NCI-H82 (cell line): ENCODE measurements around the gene BMP8B.
"Not testable (repeated sequence)": the region's sequence is repeated elsewhere in the genome, so short reads cannot be mapped to it uniquely, and the experiment has no call there.

ENCODE experiments used
- DNase-seq: peaks from one replicate; lab custom pipeline; 2025; lab: John Stamatoyannopoulos, UW

BMP8B gene, protein sequence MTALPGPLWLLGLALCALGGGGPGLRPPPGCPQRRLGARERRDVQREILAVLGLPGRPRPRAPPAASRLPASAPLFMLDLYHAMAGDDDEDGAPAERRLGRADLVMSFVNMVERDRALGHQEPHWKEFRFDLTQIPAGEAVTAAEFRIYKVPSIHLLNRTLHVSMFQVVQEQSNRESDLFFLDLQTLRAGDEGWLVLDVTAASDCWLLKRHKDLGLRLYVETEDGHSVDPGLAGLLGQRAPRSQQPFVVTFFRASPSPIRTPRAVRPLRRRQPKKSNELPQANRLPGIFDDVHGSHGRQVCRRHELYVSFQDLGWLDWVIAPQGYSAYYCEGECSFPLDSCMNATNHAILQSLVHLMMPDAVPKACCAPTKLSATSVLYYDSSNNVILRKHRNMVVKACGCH

DNA sequence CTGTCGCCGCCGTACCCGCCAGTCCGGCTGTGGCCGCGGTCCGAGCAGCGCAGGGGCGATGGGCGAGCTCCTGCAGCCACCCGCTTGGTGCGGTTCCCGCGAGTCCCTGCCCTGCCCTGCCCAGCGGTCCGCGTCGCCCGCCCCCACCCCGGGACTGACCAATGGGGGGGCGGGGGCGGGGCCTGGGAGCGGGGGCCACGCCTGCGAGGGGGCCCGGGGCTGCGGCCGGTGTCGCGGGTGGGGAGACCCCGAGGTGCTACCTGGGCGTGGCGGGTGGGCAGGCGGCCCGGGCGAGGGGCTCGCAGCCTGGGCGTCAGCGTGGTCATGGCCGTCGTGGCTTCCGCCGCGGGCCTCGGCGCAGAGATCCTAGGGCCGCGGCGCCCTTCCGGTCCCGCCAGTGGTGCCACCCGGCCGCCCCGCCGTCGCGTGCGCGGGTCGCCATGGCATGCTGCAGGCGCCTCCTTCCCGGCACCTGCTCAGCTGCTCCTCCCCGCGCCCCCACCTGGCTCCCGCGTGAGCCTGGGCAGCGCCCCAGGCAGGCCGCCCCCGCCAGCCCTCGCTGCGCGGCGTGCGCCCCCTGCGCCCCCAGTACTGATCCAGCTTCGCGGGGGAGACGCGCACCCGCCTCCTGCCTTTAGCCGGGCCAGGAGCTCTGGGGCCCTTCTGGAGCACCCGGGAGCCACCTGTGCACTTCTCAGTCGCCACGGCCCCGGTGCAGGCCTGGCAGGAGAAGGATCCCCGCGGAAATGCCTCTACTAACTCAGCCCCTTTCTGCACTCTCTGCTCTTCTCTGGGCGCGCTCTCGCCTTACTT, at the start of gene BMP8B:
TSS of gene BMP8B (minus strand) at position 108 of the 813 bp plus-strand sequence. CDS start 380 bp downstream, outside the sequence.
- peak; percentile 79 for DNase-seq

DNA sequence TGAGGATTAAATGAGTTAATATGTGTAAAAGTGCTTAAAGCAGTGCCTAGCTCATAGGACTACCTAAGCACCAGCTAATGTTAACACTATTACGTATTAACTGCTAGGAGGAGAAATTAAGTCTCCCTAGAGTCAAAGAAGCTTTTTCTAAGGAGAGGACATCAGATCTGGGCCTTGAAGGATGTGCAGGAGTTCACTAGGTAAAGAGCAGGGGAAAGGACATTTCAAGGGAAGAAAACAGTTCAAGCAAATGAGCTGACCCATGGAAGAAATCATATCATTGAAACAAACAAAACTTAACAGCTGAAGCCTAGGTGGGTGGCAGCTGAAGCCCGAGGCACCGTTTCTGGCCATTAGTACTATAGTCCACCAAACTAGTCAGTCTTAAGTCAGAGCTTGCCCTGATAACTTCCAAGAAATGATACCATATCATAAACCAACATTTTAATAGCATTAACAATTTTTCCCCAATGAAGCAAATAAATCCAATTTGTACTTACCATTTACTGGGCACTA, 48.0 kb upstream of the BMP8B start:
- DNase-seq: peak; percentile 63

DNA sequence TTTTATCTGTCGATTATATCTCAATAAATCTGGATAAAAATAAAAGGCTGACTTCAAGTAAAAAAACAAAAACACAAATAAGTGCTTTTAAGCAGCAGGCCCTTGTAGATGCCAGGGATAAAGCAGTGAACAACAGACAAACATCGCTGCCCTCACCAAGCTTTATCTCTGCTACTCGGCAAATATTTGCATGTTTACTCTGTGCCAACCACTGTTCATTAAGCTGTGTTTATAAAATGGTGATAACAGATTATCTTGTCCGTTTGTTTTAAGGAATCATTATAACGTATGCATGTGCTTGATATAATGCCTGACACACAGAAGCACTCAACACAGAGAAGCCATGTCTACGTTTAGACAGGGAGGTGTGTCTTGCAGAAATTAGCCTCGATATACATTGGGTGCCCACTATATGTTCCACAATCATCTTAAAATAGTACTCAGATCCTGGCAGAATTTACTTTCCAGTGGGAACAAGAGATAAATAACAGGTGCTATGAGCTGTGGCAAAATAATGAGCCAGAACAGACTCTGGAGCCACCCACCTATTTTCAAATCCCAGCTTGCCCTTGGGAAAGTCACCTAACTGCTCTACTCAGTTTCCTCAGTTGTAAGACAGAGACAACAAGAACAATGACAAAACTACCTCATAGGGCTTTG, 47.4 kb upstream of the BMP8B start:
- no peak for DNase-seq

DNA sequence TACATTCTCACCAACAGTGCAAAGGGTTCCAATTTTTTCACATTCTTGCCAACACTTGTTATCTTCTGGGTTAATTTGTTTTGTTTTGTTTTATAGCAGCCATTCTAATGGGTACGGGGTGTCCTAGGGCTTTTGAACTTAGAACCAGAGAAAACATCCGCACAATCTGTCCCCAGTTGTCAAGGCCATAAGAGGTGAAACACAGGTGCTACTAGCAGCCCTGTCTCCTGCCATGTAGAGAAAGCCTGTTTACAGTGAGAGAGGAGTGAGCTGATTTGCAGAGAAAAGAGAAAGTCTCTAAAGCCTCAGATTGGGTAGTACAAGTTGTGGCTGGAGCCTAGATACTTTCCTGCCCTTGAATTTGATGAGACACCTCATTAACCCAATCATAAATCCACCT, 46.4 kb upstream of the BMP8B start:
- DNase-seq: no peak

DNA sequence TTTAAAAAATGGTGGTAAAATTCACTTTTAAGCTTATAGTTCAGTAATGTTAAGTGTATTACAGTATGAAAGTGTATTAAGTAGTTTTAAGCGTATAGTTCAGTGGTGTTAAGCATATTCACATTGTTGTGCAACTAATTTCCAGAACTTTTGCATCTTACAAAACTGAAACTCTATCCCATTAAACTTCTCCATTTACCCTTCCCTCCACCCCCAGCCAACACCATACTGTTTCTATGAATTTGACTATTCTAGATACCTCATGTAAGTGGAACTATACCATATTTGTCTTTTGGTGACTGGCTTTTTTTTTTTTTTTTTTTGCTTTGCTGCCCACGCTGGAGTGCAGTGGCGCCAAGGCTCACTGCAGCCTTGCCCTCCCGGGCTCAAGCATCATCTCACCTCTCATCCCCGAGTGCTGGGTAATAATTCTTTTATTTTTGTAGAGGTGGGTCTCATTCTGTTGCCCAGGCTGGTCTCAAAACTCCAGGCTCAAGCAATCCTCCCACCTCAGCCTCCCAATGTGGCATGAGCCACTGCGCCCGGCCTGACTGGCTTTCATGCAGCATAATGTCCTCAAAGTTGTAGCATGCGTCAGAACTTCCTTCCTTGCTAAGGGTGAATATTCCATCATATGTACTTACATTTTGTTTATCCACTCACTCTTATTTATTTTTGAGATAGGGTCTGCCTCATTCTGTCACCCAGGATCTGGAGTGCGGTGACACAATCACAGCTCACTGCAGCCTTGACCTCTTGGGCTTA, 45.1 kb upstream of the BMP8B start:
- no peak for DNase-seq

DNA sequence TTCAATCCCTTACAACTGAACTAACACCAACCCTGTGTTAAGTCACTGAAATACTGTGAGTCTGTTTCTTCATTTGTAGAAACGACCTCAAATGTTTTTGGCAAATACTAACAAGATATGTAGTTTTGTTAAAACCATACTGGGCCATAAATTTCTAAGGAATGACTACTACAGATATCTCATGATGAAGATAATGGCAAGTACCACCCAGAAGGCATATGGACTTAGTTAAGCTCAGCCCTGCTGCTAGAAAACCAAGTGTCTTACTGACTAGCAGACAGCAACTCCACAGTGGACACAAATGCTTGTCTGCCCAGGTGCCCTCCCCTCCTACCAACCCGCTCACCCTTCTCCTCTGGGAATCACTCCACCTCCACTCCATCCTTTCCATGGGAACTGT, 44.5 kb upstream of the BMP8B start:
- peak; percentile 36 for DNase-seq

DNA sequence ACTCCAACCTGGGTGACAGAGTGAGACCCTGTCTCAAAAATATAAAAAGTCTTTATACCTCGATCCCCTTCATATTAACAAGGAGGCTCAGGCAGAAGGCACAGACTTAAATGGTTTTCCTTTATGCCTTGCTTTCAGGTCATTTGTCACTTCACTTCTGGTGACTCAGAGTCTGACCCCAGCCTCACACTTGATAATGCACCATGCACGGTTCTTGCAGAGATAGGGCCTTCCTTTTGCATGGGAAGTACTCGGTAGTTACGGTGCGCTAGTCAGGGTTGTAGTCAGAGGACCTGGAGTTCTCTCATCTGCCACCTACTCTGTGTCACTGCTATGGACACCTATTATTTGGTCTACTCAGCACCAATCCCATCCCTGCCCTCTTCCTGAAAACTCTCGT, 43.6 kb upstream of the BMP8B start:
- DNase-seq: no peak

DNA sequence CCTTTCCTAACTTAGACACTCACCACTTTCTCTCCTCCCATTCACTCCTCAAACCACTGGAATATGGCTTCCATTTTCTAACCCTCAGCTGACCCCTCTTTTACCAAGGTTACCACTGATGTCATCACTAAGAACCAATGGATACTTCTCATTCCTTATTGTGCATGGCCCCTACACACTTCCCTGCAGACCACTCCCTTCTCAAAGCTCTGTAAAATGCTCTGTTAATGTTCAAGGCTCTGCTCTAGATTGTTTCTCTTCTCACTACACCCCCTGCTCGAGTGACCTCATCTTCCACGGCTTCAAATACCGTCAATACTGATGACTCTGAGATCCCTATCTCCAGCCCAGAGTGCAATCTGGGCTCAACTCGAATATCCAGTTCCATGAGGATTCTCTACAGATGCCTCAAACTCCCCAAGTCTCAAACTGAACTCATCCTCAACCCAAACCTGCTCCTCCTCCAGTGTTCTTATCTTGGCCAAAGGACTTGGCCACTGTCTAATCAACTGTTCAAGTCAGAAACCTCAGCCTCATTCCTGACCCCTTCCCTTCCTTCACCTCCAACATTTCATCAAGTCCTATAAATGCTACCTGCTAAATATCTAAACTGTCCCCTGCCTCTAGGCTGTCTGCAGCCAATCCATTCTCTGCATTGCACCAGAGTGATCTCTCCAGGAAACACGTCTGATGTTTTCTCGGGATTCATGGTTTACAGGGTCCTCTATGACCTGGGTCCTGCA, 41.3 kb upstream of the BMP8B start:
- DNase-seq: peak; percentile 47

DNA sequence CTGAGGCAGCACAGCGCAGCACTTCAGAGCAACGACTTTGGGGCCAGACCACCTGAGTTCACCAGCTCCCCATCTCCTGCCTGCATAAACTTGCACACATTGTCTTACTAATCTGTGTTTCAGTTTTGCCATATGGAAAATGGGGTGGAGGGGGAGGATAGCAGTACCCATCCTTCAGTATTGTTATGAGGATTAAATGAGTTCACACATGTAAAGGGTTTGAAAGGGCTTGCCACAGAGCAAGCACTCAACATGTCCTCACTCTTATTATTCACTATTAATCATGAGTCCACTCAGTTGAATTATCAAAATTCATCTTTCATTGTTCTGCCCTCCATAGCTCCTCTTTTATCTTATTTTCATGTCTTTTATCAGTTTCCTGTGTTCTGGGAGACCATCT, 40.1 kb upstream of the BMP8B start:
- peak; percentile 69 for DNase-seq

DNA sequence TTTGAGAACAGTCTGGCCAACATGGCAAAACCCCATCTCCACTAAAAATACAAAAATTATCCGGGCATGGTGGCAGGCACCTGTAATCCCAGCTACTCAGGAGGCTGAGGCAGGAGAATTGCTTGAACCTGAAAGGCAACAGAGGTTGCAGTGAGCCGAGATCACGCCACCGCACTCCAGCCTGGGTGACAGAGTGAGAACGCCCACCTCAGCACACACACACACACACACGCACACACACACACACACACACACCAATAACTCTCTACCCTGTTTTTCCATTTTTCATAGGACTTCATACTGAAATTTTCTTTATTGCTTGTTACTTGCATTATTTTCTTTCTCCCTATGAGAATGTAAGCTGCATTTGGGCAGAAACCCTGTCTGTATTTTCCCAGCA, 39.6 kb upstream of the BMP8B start:
- DNase-seq: not testable (repeated sequence)

DNA sequence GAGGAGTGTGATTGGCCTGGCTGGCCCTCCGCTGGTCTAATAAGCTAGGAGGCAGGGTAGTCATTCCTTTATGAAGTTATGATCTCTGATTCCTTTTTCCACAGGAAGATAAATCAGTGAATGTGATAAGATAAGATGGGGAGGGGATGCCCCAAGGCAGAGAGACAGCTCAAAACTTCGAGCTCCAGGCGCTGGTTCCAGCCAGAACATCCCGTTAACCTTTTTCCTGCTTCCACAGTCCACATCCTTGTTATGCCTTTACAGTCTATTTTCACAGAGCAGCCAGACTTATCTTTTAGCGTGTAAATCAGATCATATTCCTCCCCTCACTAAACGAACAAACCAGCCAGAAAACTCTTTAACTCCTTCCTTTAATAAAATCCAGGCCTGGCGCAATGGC, 38.5 kb upstream of the BMP8B start:
- DNase-seq: no peak

DNA sequence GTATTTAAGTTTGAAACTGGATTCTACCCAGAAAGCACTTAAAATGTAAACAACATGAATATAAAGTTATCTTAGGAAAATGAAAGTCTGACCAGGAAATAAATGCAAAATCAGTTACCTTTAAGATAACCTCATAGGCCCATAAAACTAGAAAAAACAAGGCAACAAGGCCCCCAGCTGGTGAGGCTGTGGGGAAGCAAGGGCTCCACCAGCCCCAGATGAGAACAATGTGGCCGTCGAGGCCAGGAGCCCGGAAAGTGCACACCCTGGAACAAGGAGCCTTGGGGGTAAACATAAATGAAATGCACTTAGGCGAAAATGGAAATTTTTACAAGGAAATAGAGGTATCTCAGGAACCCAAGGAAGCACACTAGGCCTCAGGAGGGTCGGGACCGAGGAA, 37.9 kb upstream of the BMP8B start:
- DNase-seq: no peak

DNA sequence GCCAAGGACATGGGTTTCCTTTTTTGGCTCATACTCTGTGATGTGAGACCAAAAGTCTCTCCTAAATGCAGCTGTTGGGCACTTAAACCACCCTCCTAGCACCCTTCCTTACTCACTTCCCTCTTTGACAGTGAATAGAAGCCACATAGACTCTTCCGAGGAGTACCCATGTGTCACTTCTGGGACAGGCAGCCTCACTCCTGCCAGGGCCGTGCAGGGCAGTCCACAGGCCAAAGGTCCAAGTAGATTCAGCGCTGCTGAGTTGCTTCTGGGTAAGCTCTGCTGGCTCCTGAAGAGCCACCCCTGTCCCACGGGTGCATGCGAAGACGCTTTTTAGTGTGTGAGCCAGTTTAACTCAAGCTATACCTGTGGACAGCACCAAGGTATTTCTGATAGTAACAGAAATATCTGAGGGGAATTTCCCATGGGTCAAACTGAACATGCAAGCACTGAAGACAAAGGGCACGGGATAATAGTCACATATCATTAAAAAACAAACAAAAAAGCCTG, 36.8 kb upstream of the BMP8B start:
- DNase-seq: no peak

DNA sequence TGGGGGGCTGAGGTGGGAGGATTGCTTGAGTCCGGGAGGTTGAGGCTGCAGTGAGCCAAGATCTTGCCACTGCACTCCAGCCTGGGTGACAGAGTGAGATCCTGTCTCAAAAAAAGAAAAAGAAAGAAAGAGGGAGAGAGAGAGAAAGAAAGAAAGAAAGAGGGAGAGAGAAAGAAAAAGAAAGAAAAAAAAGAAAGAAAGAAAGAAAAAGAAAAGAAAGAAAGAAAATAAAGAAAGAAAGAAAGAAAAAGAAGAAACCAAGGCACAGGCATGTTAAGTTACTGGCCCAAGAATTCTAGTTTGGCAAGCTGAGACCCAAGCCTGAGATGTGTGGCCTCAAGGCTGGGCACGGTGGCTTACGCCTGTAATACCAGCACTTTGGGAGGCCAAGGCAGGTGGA, 34.8 kb upstream of the BMP8B start:
- not testable (repeated sequence) for DNase-seq

DNA sequence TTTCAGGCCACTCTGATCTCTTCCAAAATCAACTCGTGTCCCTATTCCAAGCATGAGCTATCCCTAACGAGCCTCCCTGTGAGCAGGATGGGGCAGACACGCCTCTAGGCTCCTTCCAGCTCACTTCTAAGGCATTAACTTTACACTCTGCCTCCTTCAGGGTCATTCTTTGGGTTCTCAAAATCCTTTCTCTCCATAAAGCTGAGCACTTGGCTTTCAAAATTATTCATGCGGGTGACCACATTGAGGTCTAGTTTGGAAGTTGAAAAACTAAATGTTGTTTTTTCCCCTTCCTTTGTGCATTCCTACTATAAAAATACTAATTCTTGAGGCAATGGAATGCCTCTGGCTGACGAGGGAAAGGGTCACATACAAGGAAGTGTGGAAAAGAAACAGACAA, 33.5 kb upstream of the BMP8B start:
- DNase-seq: no peak

DNA sequence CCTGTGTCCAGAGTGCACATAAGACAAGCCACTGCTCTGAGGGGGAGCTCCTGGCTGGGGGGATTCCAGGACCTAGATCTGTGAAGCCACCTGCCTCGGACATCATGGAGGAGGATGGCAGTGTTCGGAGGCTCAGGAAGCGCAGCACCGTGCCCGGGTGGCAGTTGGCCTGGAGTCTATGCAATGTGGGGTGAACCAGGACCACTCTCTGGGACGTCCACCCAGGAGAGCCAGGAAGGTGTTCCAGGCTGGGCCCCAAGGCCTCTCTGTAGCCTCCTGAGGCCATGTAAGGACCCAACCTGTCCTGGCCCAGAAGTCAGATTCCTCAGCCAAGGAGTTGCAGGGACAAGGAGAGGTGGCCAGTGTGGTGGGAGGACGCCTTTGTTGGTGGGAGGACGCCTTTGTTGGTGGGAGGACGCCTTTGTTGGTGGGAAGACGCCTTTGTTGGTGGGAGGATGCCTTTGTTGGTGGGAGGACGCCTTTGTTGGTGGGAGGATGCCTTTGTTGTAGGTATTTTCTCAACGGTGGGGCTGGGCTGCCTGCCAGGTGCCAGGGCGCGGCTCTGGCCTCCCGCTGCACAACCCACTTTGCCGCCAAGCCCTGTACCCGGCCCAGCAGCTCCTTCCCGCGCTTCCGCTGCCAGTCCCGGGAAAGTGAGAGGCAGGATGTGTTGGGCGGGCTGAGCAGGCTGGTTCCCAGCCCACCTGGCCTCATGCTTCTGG, 30.6 kb upstream of the BMP8B start:
- no peak for DNase-seq

DNA sequence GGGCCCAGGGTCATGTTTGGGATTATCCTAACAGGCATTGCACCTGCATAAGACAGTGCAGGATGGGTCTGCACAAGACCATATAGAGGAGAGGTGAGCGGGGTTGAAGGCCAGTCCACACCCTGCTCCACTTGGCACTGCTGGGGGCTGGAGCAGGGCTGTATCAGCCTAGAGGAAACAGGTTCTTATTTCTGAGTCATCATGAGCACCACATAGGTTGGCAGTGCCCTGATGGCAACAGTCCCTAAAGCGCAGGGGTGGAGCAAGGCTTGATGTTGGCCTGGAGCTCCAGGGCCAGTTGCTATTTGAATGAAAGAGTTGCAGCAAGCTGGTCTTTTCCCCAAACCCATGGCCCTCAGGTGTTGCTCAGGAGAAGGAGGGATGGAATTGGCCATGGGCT, 29.8 kb upstream of the BMP8B start:
- no peak for DNase-seq

DNA sequence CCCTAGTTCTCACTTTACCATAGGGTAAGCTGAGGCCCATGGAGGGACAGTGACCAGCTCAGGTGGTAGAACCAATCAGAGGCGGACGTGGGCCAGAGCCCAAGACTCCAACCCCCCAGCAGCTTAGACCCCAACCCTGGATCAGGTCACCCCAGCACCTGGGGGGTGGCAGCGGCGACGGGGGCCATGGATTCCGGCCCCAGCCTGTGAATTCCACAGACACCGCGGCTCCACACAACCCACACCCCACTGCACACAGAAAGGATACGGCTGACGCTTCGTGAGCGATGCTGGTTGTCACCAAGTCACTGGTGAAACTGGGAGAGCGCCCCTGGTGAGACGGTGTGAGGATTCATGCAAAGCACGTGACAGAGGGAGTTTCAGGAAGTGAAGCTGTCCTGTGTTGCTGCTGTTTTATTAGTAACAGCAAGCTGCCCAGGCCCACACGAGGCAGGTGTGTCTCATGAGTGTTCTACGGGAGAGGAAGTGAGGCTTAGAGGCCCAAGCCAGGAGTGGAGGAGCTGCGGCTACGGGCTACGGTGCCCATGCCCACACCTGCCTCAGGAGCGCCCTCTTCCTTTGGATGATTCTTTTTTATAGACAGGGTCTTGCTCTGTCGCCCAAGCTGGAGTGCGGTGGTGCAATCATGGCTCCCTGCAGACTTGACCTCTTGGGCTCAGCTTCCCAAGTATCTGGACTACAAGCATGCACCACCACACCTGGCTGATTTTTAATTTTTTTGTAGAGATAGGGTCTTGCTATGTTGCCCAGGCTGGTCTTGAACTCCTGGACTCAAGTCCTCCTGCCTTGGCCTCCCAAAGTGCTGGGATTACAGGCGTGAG, 28.6 kb upstream of the BMP8B start:
- peak; percentile 53 for DNase-seq

DNA sequence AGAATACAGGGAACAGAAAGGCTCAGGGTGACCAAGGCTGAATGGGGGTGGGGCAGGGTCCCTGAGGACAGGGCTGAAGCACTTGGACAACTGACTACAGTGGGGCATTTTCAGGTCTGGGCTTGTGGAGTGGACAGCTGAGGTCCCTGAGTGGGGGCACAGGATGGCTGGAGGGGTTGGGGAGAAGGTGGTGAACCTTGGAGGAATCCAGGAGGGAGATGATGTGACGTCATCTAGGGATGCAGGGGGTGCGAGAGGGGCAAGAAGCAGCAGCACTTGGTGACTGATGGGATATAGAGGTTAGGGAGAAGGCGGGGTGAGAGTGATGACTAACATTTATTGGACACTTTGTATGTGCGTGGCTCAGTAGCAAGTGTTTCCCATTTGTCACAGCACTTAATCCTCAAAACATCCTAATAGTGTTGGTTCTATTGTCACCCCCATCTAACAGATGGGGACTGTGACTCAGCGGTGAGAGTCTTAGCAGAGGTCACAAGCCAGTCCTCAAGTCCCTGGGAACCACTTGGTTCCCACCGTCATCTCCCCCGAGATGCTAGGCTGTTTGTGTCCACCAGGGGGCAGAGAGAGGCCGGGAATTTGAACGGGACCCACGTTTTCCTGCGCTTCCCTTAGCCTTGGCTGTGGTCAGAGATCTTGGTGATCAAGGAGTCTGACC, 27.9 kb upstream of the BMP8B start:
- peak; percentile 96 for DNase-seq
